GM13976 (cell line): Measurements from ENCODE around the gene VDR.
A peak's percentile ranks its signal among the peaks of the same experiment; 100 is the strongest.

Source experiments
- DNase-seq: peaks from one replicate; pipeline ENCODE4 v3.0.0; 2012; ENCODE audit warnings: low spot score
- CTCF ChIP-seq: IDR thresholded peaks from 2 replicates; pipeline ENCODE4 v1.5.1; 2012; ENCODE audit warnings: borderline replicate concordance, mild to moderate bottlenecking; ENCODE audit not compliant: insufficient read depth; ENCODE audit errors: extremely low read depth, missing control alignments, control extremely low read depth
- in situ Hi-C: fragments of 300-500 bp; cut with MboI; formaldehyde crosslinking; loops from one replicate; pipeline ENCODE4 v1.12.0; 2022; ENCODE audit warnings: low sequenced_read_pairs, mixed read lengths, inconsistent platforms; ENCODE audit not compliant: unreplicated experiment

The VDR gene

GRCh38 chr12:47889040-47889439 lies 15.8 kb downstream of the VDR start:
- no peak for TF ChIP-seq CTCF
- in situ Hi-C loops = no loop called here
- DNase-seq = peak; percentile 66

DNA sequence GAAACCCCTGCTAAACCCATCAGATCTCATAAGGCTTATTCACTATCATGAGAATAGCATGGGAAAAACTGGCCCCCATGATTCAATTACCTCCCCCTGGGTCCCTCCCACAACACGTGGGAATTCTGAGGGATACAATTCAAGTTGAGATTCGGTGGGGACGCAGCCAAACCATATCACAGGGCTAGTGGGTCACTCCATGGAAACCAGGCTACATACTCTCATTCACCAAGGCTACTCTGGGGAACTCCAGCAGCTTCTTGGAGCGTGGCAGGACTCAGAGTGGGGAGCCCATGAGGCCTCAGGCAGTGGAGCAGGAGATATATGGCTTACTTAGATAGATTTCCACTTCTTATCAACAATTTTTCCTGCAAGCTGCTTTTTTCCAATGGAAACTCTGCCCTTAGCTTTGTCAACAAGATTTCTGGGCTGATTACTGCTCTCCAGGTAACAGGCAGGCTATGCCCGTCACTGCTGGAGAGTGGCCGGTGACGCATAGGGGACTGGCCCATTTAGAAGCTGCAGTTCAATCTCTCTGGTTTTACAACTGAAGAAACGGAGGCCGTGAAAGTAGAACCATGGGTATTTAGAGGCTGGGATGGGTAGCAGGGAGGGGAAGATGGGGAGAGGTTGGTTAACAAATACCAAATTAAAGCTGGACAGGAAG lies 16.5 kb downstream of the VDR start:
- no peak for TF ChIP-seq CTCF
- in situ Hi-C loops = no loop called here
- no peak for DNase-seq

DNA sequence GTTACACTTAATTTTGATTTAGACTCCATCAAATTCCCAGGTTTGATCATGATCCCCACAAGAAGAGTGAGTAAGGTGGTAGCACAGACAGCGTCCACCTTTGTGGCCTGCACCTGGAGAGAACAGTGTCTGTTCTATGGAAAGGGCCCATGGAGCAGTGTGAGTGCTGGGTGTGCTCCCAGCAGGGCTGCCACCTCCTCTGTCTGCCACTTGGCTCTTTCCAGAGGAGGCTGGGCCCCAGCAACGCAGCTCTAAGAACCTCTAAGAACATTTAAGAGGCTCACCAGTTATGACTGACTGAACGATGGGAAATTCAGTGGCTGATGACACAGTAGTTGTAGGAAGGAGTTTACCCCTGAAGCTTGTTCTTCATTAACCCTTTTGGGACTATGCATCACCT lies 17.3 kb downstream of the VDR start:
- DNase-seq = no peak
- in situ Hi-C loops = no loop called here
- no peak for TF ChIP-seq CTCF

DNA sequence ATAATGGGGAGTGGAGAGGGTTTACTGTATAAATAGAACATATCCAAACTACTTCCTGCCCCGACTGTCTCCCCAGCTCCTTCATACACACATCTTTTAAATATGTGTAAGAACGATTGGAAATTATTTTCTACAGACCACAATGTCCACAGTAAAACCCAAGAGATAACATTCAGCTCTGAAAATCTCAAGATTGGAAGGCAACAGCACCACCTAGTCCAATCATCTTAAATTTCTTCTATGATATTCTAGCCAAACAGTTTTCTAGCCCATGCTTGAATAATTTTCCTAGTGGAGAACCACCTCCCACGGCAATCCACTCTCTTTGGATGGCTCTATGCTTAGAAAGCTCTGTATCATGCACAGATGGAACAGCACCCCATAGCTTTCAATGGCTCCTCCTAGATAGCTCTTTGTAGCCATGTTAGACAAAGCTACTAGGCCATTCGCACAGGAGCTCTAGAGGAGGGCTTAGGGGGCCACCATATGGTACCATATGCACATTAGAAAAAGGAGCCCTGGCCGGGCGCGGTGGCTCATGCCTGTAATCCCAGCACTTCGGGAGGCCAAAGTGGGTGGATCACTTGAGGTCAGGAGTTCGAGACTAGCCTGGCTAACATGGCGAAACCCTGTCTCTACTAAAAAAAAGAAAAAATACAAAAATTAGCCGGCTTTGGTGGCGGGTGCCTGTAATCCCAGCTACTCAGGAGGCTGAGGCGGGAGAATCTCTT lies 18.1 kb downstream of the VDR start:
- no peak for DNase-seq
- in situ Hi-C loops = no loop called here
- TF ChIP-seq CTCF = no peak

GRCh38 chr12:47885566-47885965 lies 19.2 kb downstream of the VDR start:
- in situ Hi-C loops = no loop called here
- DNase-seq = no peak
- TF ChIP-seq CTCF = no peak

GRCh38 chr12:47885012-47885501 lies 19.7 kb downstream of the VDR start:
- in situ Hi-C loops = no loop called here
- DNase-seq = peak; percentile 69
- TF ChIP-seq CTCF = no peak

DNA sequence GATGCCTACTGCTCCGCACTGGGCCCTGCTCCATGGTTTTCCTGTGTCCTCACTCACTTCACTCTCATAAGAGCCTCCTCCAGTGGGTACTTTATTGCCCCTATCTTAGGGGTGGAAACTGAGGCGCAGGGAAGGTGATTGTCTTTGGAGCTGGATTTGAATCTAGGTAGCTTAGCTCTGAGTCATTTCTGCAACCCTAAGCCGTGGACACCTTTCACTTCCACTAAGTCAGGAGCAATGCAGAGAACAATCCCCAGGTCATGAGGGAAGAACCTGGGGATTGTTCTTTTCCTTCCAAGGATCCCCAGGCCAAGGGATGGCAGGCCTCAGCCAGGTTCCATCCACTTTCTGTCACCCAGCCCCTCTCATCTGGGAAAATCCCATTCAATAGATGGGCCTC lies 20.3 kb downstream of the VDR start:
- no peak for DNase-seq
- in situ Hi-C loops = no loop called here
- no peak for TF ChIP-seq CTCF
